Esophagus squamous epithelium (tissue), 4 donors: Measurements from ENCODE around the gene PLEKHM3.

Experiments used
- CTCF ChIP-seq, 6 experiments: fragments of 450-650 bp in 4 of 6; fragments of 200-600 bp in 2 of 6; sonication (generic) in 2 of 6; IDR thresholded peaks; one replicate each; pipeline ENCODE4 v1.5.1; 2016 to 2019; ENCODE audit warnings: antibody characterized with exemption in 6 of 6, mild to moderate bottlenecking in 4 of 6, moderate library complexity in 4 of 6
- POLR2A ChIP-seq, 4 donors: fragments of 450-650 bp; IDR thresholded peaks; one replicate each; pipeline ENCODE4 v1.6.1; 2017; ENCODE audit warnings: antibody characterized with exemption in 4 of 4, mild to moderate bottlenecking in 4 of 4, moderate library complexity in 3 of 4

DNA sequence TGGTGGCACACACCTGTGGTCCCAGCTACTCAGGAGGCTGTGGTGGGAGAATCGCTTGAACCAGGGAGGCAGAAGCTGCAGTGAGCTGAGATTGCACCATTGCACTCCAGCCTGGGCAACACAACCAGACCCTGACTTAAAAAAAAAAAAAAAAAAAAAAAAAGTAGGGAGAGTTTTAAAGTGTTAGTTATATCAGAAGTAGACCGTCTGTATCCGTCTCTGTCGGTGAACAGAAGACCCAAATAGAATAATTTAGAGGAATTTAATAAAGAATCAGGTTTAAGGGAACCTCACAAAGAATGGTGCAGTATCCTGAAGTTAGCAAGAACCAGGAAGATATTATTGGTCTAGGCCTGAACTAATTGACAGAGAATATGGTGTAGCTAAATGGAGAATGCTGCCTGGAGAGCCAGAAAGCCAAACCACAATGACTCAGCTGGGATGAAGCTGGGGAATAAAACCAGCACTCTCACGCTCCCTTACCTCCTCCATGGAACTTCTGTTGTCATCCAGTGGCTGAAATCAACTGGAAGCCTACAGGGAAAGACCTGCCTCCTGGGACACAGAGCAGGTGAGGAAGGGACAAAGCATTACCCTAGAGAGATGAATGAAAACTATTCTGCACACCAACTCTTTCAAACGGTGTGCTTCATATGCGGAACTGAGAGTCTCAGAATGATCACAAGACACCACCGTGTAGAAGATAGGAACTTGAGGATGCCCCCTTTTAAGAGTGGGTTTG, 39.1 kb upstream of the PLEKHM3 start:
- no peak for TF ChIP-seq CTCF (IDR thresholded peaks at IDR 0.05)
- no peak for TF ChIP-seq POLR2A (IDR thresholded peaks at IDR 0.05)
